Natural killer cell (primary cell): ENCODE data around the gene AURKAIP1. TPM values are rescaled to one million over a fixed set of nuclear protein-coding genes. Genes with fewer than 3 reads are reported as not detected.

Experiments
- ATAC-seq, 3 donors: fragments of 150-1000 bp in 2 of 3; fragments of 200-7000 bp in 1 of 3; cut with Tn5 transposase; 1 replicate in 1 of 3; 2 replicates in 2 of 3; pipeline ENCODE4 v1.10.0; 2021; ENCODE audit warnings: mild to moderate bottlenecking in 2 of 3, moderate library complexity in 2 of 3
- DNase-seq, 2 donors: peaks; one replicate each; pipeline versions ENCODE4 v3.0.0 to v3.0.0-alpha.2; 2013 to 2021; ENCODE audit warnings: mixed read lengths in 1 of 2
- H3K27ac ChIP-seq: one replicate; pipeline ENCODE4 v1.5.1; 2013; ENCODE audit warnings: mild to moderate bottlenecking, low read length
- H3K27me3 ChIP-seq: one replicate; pipeline ENCODE4 v1.6.1; 2013; ENCODE audit warnings: low read length; ENCODE audit not compliant: control insufficient read depth, insufficient read depth
- H3K36me3 ChIP-seq: one replicate; pipeline ENCODE4 v1.6.1; 2013; ENCODE audit warnings: low read length; ENCODE audit not compliant: control insufficient read depth, insufficient read depth
- H3K4me1 ChIP-seq: one replicate; pipeline ENCODE4 v1.6.1; 2013; ENCODE audit warnings: low read length; ENCODE audit not compliant: control insufficient read depth, insufficient read depth
- H3K4me3 ChIP-seq: one replicate; pipeline ENCODE4 v1.5.1; 2013; ENCODE audit warnings: low read length
- H3K9me3 ChIP-seq: one replicate; pipeline ENCODE4 v1.6.1; 2013; ENCODE audit warnings: low read length; ENCODE audit not compliant: control insufficient read depth, insufficient read depth
- H3K27ac Mint-ChIP-seq, 2 donors: one replicate each; pipeline ENCODE4 v1.8.0; 2022; ENCODE audit warnings: mild to moderate bottlenecking in 2 of 2, mixed read lengths in 2 of 2, moderate library complexity in 1 of 2
- H3K27me3 Mint-ChIP-seq, 2 donors: one replicate each; pipeline ENCODE4 v1.8.0; 2022; ENCODE audit warnings: low read depth in 2 of 2, mixed read lengths in 2 of 2
- H3K36me3 Mint-ChIP-seq: one replicate; pipeline ENCODE4 v1.8.0; 2022; ENCODE audit warnings: mixed read lengths
- H3K4me1 Mint-ChIP-seq, 2 donors: one replicate each; pipeline ENCODE4 v1.8.0; 2022; ENCODE audit warnings: mixed read lengths in 2 of 2
- H3K4me3 Mint-ChIP-seq: one replicate; pipeline ENCODE4 v1.8.0; 2022; ENCODE audit warnings: mild to moderate bottlenecking, moderate library complexity, mixed read lengths
- H3K9me3 Mint-ChIP-seq, 2 donors: one replicate each; pipeline ENCODE4 v1.8.0; 2022; ENCODE audit warnings: mixed read lengths in 2 of 2
- CTCF ChIP-seq: fragments of 200-600 bp; IDR thresholded peaks from one replicate; pipeline ENCODE4 v1.8.0; 2022; ENCODE audit warnings: antibody characterized with exemption
- WGBS: methylation state at CpG from one replicate; pipeline ENCODE4 v1.1.7; 2013; ENCODE audit warnings: missing lambda C conversion rate; ENCODE audit not compliant: insufficient coverage; 5-methylcytosine and 5-hydroxymethylcytosine counted together
- intact Hi-C: fragments of 100-400 bp; cut with micrococcal nuclease; formaldehyde crosslinking; loops from one replicate; pipeline ENCODE4 v1.14.2; 2022
- total RNA-seq, 4 donors: library from RNA; stranded (reverse); fragments of 120-200 nt in 1 of 4; gene quantifications; one replicate each; pipeline versions ENCODE4 v1.2.3 to v1.2.4, GENCODE V29; 2013 to 2022

The AURKAIP1 gene
- total RNA-seq, 3 donors from 2014 or later (not counting 1 experiment from before 2014, with no cell fraction given): 60.0 to 76.3 (median 64.6) TPM

- ATAC-seq (no peak), DNase-seq (no peak)
- Mint-ChIP-seq H3K9me3 (no peaks in the 10 kb centered on the region), H3K4me1 (peaks cover 16 to 26% of the 10 kb centered on the region in 2 donors), H3K36me3 (no peaks in the 10 kb centered on the region), H3K4me3 (peak overlapping the region; percentile 59), H3K27me3 (no peaks in the 10 kb centered on the region), H3K27ac (no peak overlapping the region)
- intact Hi-C loops: no loop called here
- Histone ChIP-seq H3K4me1 (peaks cover 28% of the 10 kb centered on the region), H3K27ac (no peak overlapping the region), H3K9me3 (no peaks in the 10 kb centered on the region), H3K27me3 (no peaks in the 10 kb centered on the region), H3K36me3 (peaks cover 3% of the 10 kb centered on the region), H3K4me3 (no peak overlapping the region)
- TF ChIP-seq CTCF: no peak
- 94% methylated on average over 40 of the region's 40 CpGs for WGBS
Observed at GRCh38 chr1:1327291-1327690, 47.7 kb downstream of the AURKAIP1 start.

- intact Hi-C loops: no loop called here
- TF ChIP-seq CTCF: no peak
- Histone ChIP-seq H3K4me3 (no peak overlapping the region), H3K27me3 (no peaks in the 10 kb centered on the region), H3K4me1 (peaks cover 37% of the 10 kb centered on the region), H3K27ac (no peak overlapping the region), H3K9me3 (no peaks in the 10 kb centered on the region), H3K36me3 (peaks cover 3% of the 10 kb centered on the region)
- H3K4me3 Mint-ChIP-seq: peak overlapping the region; percentile 76
- no peak overlapping the region for H3K27ac Mint-ChIP-seq
- 73% methylated on average over 8 of the region's 8 CpGs for WGBS
- no peak for ATAC-seq
- DNase-seq: no peak
- H3K27me3 Mint-ChIP-seq: no peaks in the 10 kb centered on the region
- no peaks in the 10 kb centered on the region for H3K9me3 Mint-ChIP-seq
- no peaks in the 10 kb centered on the region for H3K36me3 Mint-ChIP-seq
- H3K4me1 Mint-ChIP-seq: peaks cover 20 to 30% of the 10 kb centered on the region in 2 donors
Observed at GRCh38 chr1:1326075-1326605, 48.9 kb downstream of the AURKAIP1 start.

- no peaks in the 10 kb centered on the region for H3K27me3 Mint-ChIP-seq
- peaks cover 20 to 30% of the 10 kb centered on the region in 2 donors for H3K4me1 Mint-ChIP-seq
- H3K36me3 Mint-ChIP-seq: no peaks in the 10 kb centered on the region
- ATAC-seq (no peak), DNase-seq (no peak)
- intact Hi-C loops: no loop called here
- no peaks in the 10 kb centered on the region for H3K9me3 ChIP-seq
- 48% methylated on average over 16 of the region's 16 CpGs for WGBS
- H3K27ac ChIP-seq: peak overlapping the region; percentile 48
- no peaks in the 10 kb centered on the region for H3K9me3 Mint-ChIP-seq
- H3K36me3 ChIP-seq: peaks cover 7% of the 10 kb centered on the region
- H3K27ac Mint-ChIP-seq: peak overlapping the region in 1 of 2 donors; percentile 40
- peaks cover 37% of the 10 kb centered on the region for H3K4me1 ChIP-seq
- H3K4me3 ChIP-seq: peak overlapping the region; percentile 64
- no peaks in the 10 kb centered on the region for H3K27me3 ChIP-seq
- H3K4me3 Mint-ChIP-seq: peak overlapping the region; percentile 76
- no peak for TF ChIP-seq CTCF
Observed at GRCh38 chr1:1325288-1326074, 49.5 kb downstream of the AURKAIP1 start.
